Activated CD4-positive, alpha-beta T cell treated with anti-CD3 and anti-CD28 coated beads for 36 hours (primary cell): ENCODE data around the gene ABCC6. TPM values are rescaled to one million over a fixed set of nuclear protein-coding genes. Genes with fewer than 3 reads are reported as not detected.

ENCODE experiments used
- ATAC-seq: fragments of 200-7000 bp; cut with Tn5 transposase; one replicate; pipeline ENCODE4 v1.10.0; 2021; ENCODE audit warnings: mild to moderate bottlenecking, moderate library complexity
- CTCF ChIA-PET: fragments of 350-600 bp; sonication (Branson Sonifier 250); formaldehyde crosslinking; loops from one replicate; lab custom pipeline; 2021; ENCODE audit warnings: antibody characterized with exemption; lab: Charles Lee
- POLR2A ChIA-PET: fragments of 350-600 bp; sonication (Branson Sonifier 250); formaldehyde crosslinking; loops from one replicate; lab custom pipeline; 2021; ENCODE audit warnings: antibody characterized with exemption, inconsistent platforms; lab: Charles Lee
- DNase-seq: peaks from one replicate; pipeline ENCODE4 v3.0.0-alpha.2; 2020
- H3K27ac Mint-ChIP-seq: one replicate; pipeline ENCODE4 v1.8.0; 2021; ENCODE audit warnings: mixed read lengths
- H3K27me3 Mint-ChIP-seq: one replicate; pipeline ENCODE4 v1.8.0; 2021; ENCODE audit warnings: mixed read lengths
- H3K36me3 Mint-ChIP-seq: one replicate; pipeline ENCODE4 v1.8.0; 2021; ENCODE audit warnings: low read depth, mixed read lengths
- H3K4me1 Mint-ChIP-seq: one replicate; pipeline ENCODE4 v1.8.0; 2021; ENCODE audit warnings: mixed read lengths
- H3K4me3 Mint-ChIP-seq: one replicate; pipeline ENCODE4 v1.8.0; 2021; ENCODE audit warnings: mild to moderate bottlenecking, moderate library complexity, mixed read lengths
- H3K9me3 Mint-ChIP-seq: one replicate; pipeline ENCODE4 v1.8.0; 2021; ENCODE audit warnings: low read depth, mixed read lengths
- intact Hi-C, 2 experiments: fragments of 100-400 bp; cut with DNase I in 1 of 2; cut with micrococcal nuclease in 1 of 2; formaldehyde crosslinking; loops; one replicate each; pipeline versions ENCODE4 v1.14.2 to v1.15.1; 2022 to 2024; cut with DNase I, micrococcal nuclease
- total RNA-seq, 2 experiments: library from RNA; stranded (reverse); gene quantifications; one replicate each; pipeline ENCODE4 v1.2.3, GENCODE V29; 2021

The ABCC6 gene
- total RNA-seq, 2 experiments from 2014 or later: 0.07 TPM; not detected in 1

GRCh38 chr16:16146380-16147315 is 76.6 kb downstream of the ABCC6 start:
- Mint-ChIP-seq H3K36me3 (peaks cover 18% of the 10 kb centered on the region), H3K27me3 (no peaks in the 10 kb centered on the region)
- POLR2A ChIA-PET: no interaction called here

GRCh38 chr16:16145286-16145685 is 78.0 kb downstream of the ABCC6 start:
- CTCF ChIA-PET: no interaction called here

More at GRCh38 chr16:16146380-16147315, 76.6 kb downstream of the ABCC6 start:
- H3K4me3 Mint-ChIP-seq: no peak overlapping the region
- no peak overlapping the region for H3K27ac Mint-ChIP-seq
- no peak for DNase-seq
- intact Hi-C loops: no loop called here
- CTCF ChIA-PET: interaction anchor here (1.0 kb wide), 1 partner anchor 33 kb away, joined by 3 read pairs; no protein-coding TSS in a partner anchor
- ATAC-seq: no peak
- H3K9me3 Mint-ChIP-seq: no peaks in the 10 kb centered on the region
- H3K4me1 Mint-ChIP-seq: no peaks in the 10 kb centered on the region

GRCh38 chr16:16144416-16144815 is 78.9 kb downstream of the ABCC6 start:
- H3K27ac Mint-ChIP-seq: no peak overlapping the region
- ChIA-PET CTCF (interaction anchor here (1.7 kb wide), 1 partner anchor 12 kb away, joined by 6 read pairs; no protein-coding TSS in a partner anchor), POLR2A (no interaction called here)
- ATAC-seq: peak; percentile 12
- no peak for DNase-seq
- no peak overlapping the region for H3K4me3 Mint-ChIP-seq
- H3K27me3 Mint-ChIP-seq: no peaks in the 10 kb centered on the region
- H3K9me3 Mint-ChIP-seq: no peaks in the 10 kb centered on the region
- no peaks in the 10 kb centered on the region for H3K4me1 Mint-ChIP-seq
- intact Hi-C loops: no loop called here
- peaks cover 32% of the 10 kb centered on the region for H3K36me3 Mint-ChIP-seq

More at GRCh38 chr16:16145286-16145685, 78.0 kb downstream of the ABCC6 start:
- H3K36me3 Mint-ChIP-seq: peaks cover 26% of the 10 kb centered on the region
- H3K4me3 Mint-ChIP-seq: no peak overlapping the region
- H3K4me1 Mint-ChIP-seq: no peaks in the 10 kb centered on the region
- H3K27ac Mint-ChIP-seq: no peak overlapping the region
- DNase-seq: no peak
- intact Hi-C loops: no loop called here
- ATAC-seq: no peak
- no peaks in the 10 kb centered on the region for H3K9me3 Mint-ChIP-seq
- POLR2A ChIA-PET: no interaction called here
- no peaks in the 10 kb centered on the region for H3K27me3 Mint-ChIP-seq

GRCh38 chr16:16143931-16144330 is 79.4 kb downstream of the ABCC6 start:
- intact Hi-C loops: no loop called here
- CTCF ChIA-PET: interaction anchor here (1.7 kb wide), 1 partner anchor 13 kb away, joined by 6 read pairs; no protein-coding TSS in a partner anchor
- POLR2A ChIA-PET: no interaction called here
- DNase-seq (no peak), ATAC-seq (no peak)
- Mint-ChIP-seq H3K4me1 (no peaks in the 10 kb centered on the region), H3K9me3 (no peaks in the 10 kb centered on the region), H3K27me3 (no peaks in the 10 kb centered on the region), H3K36me3 (peaks cover 34% of the 10 kb centered on the region), H3K27ac (no peak overlapping the region), H3K4me3 (no peak overlapping the region)

GRCh38 chr16:16143038-16143763 is 80.1 kb downstream of the ABCC6 start:
- DNase-seq (peak; percentile 24), ATAC-seq (no peak)
- Mint-ChIP-seq H3K27ac (no peak overlapping the region), H3K36me3 (peaks cover 37% of the 10 kb centered on the region), H3K27me3 (no peaks in the 10 kb centered on the region), H3K4me1 (no peaks in the 10 kb centered on the region), H3K9me3 (no peaks in the 10 kb centered on the region), H3K4me3 (no peak overlapping the region)
- POLR2A ChIA-PET: no interaction called here
- intact Hi-C loops: no loop called here
- CTCF ChIA-PET: interaction anchor here (1.7 kb wide), 1 partner anchor 14 kb away, joined by 6 read pairs; no protein-coding TSS in a partner anchor

GRCh38 chr16:16141784-16142396 is 81.4 kb downstream of the ABCC6 start:
- ChIA-PET CTCF (no interaction called here), POLR2A (no interaction called here)
- H3K4me3 Mint-ChIP-seq: no peak overlapping the region
- H3K4me1 Mint-ChIP-seq: no peaks in the 10 kb centered on the region
- ATAC-seq (no peak), DNase-seq (no peak)
- H3K27me3 Mint-ChIP-seq: no peaks in the 10 kb centered on the region
- H3K27ac Mint-ChIP-seq: no peak overlapping the region
- H3K36me3 Mint-ChIP-seq: peaks cover 45% of the 10 kb centered on the region
- no peaks in the 10 kb centered on the region for H3K9me3 Mint-ChIP-seq
- intact Hi-C loops: no loop called here

- Mint-ChIP-seq H3K27me3 (no peaks in the 10 kb centered on the region), H3K27ac (no peak overlapping the region), H3K9me3 (no peaks in the 10 kb centered on the region), H3K36me3 (peaks cover 51% of the 10 kb centered on the region), H3K4me1 (no peaks in the 10 kb centered on the region), H3K4me3 (no peak overlapping the region)
- no peak for DNase-seq
- intact Hi-C loops: no loop called here
- ChIA-PET CTCF (no interaction called here), POLR2A (no interaction called here)
- no peak for ATAC-seq
Measured at GRCh38 chr16:16141141-16141540, 82.2 kb downstream of the ABCC6 start.

- H3K27ac Mint-ChIP-seq: no peak overlapping the region
- H3K9me3 Mint-ChIP-seq: no peaks in the 10 kb centered on the region
- DNase-seq (no peak), ATAC-seq (no peak)
- no peak overlapping the region for H3K4me3 Mint-ChIP-seq
- ChIA-PET POLR2A (no interaction called here), CTCF (no interaction called here)
- no peaks in the 10 kb centered on the region for H3K4me1 Mint-ChIP-seq
- H3K36me3 Mint-ChIP-seq: peaks cover 49% of the 10 kb centered on the region
- intact Hi-C loops: no loop called here
- no peaks in the 10 kb centered on the region for H3K27me3 Mint-ChIP-seq
Measured at GRCh38 chr16:16140537-16140936, 82.8 kb downstream of the ABCC6 start.

GRCh38 chr16:16139806-16140205 is 83.5 kb downstream of the ABCC6 start:
- ATAC-seq: no peak
- Mint-ChIP-seq H3K36me3 (peaks cover 53% of the 10 kb centered on the region), H3K4me1 (no peaks in the 10 kb centered on the region), H3K4me3 (no peak overlapping the region), H3K27me3 (no peaks in the 10 kb centered on the region), H3K27ac (no peak overlapping the region), H3K9me3 (no peaks in the 10 kb centered on the region)
- ChIA-PET CTCF (no interaction called here), POLR2A (no interaction called here)
- intact Hi-C loops: no loop called here
- no peak for DNase-seq

GRCh38 chr16:16139061-16139460 is 84.2 kb downstream of the ABCC6 start:
- Mint-ChIP-seq H3K36me3 (peaks cover 55% of the 10 kb centered on the region), H3K4me1 (no peaks in the 10 kb centered on the region), H3K4me3 (no peak overlapping the region), H3K27me3 (no peaks in the 10 kb centered on the region), H3K9me3 (no peaks in the 10 kb centered on the region), H3K27ac (no peak overlapping the region)
- no peak for DNase-seq
- ChIA-PET POLR2A (no interaction called here), CTCF (no interaction called here)
- ATAC-seq: no peak
- intact Hi-C loops: no loop called here

GRCh38 chr16:16138034-16138635 is 85.2 kb downstream of the ABCC6 start:
- no peak overlapping the region for H3K4me3 Mint-ChIP-seq
- H3K9me3 Mint-ChIP-seq: no peaks in the 10 kb centered on the region
- H3K4me1 Mint-ChIP-seq: no peaks in the 10 kb centered on the region
- no peak for ATAC-seq
- ChIA-PET CTCF (no interaction called here), POLR2A (no interaction called here)
- H3K36me3 Mint-ChIP-seq: peaks cover 62% of the 10 kb centered on the region
- intact Hi-C loops: no loop called here
- no peaks in the 10 kb centered on the region for H3K27me3 Mint-ChIP-seq
- DNase-seq: no peak
- no peak overlapping the region for H3K27ac Mint-ChIP-seq
